Fibroblast of upper back skin (primary cell): ENCODE data around the gene FAT2.

Experiments used
- DNase-seq: peaks from one replicate; pipeline ENCODE4 v3.0.0-alpha.2; 2013

The FAT2 gene

DNA sequence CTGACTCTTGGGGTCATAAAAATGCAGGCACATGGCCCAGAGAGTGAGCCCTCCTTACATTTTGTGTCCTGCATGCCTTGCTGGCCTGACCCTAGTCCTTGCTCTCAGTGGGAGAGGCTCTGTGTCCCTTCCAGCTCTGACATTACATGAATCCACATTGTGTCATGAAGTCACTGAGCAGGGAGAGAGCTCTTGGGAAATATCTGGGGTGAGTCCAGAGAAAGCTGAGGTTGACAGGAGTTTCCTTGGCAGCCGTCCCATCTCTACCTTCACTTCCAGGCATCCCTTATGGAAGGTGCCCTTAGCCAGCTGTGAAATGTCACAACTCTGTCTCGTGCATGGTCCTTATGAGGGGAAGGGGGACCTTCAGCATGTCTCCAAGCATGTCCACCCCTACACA lies 41.0 kb downstream of the FAT2 start:
- DNase-seq: no peak

DNA sequence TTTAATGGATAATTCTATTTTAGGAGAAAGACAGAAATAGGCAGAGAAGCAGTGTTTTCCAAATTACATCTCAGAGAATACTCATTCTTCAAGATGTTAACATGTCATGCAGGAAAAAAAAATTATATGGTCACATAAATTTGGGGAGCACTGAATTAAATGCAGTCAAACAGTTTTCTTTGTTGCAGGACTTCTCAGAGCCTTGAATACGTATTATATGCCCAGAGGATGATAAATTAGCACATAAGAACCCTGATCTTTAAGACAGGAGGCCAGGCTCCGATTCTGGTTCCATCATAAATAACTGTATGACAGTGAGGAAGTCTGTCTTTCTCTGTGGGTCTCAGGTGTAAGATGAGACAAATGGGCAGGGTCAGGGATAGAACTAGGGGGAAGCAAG lies 41.4 kb downstream of the FAT2 start:
- no peak for DNase-seq

DNA sequence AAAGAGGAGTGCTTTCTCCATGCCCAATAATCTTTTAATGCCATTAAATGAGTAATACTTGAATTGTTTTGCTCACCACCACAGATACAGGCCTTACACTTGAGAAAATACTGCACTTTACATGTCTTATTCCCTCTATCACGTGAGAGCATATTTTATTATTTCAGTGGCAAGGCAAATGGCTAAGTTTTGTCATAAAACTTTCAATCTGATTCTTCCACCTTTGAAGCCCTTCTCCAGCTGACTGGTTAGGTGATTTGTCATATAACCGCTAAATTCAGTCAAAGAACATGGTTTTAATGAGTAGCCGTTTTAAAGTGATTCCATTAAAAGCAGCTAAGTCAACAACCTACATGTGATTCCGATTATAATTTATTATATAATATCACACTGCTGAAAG lies 43.8 kb downstream of the FAT2 start:
- no peak for DNase-seq

DNA sequence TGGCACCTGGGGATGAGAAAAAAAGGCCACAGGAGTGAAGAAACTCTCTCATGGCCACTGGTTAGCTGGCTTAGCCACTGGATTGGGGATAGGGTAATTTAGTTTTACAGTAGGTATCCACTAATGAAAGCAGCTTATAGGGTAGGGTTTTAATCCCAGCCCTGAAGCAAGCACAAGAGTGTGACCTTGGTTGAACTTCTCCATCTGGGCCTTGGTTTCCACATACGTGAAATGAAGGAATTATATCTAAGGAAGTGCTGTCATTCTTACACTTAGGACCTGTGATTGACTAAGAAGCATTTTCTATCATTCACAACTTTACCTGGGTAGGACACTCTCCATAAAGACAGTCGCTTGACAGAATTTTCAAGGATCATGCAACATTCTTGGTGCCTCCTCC lies 49.6 kb downstream of the FAT2 start:
- DNase-seq: no peak
